Anterior cingulate cortex (tissue), 58 donors: ENCODE results near the gene HDAC3.

Experiments used
- DNase-seq, 58 donors: peaks; one replicate each; lab custom pipeline; 2025; lab: John Stamatoyannopoulos, UW

HDAC3 gene

DNA sequence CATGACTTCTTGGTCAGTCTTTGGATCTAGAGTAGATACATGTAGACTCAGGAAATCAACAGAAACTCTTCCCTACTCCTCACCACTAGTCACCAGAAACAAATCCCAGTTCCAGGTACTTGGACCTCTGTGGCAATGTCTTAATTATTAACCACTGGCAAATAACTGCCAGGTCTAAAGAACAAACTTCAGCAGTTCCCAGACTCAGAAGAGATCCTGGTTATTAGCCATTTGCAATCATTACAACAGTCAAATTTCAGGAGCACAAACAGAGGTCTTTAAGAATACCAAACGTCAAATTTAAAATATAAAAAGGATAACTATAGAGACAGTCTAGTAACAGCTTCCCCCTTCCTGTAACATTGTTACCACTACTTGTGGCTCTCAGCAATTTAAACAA lies 28.1 kb downstream of the HDAC3 start:
- no peak for DNase-seq

DNA sequence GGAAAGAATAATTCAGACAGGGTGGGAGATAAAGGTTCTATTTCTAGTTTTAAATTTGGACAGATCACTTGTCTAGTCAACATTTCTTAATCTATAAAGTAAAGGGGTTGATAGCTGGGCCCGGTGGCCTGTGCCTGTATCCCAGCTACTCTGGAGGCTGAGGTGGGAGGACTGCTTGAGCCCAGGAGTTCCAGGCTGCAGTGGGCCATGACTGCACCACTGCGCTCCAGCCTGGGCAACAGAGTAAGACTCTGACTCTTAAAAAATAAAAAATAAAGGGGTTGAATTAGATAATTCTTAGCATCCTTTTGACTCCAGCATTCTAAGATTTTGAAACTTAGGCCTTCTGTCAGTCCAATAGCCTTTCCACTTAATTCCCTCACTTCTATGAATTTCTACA lies 28.6 kb downstream of the HDAC3 start:
- no peak for DNase-seq

DNA sequence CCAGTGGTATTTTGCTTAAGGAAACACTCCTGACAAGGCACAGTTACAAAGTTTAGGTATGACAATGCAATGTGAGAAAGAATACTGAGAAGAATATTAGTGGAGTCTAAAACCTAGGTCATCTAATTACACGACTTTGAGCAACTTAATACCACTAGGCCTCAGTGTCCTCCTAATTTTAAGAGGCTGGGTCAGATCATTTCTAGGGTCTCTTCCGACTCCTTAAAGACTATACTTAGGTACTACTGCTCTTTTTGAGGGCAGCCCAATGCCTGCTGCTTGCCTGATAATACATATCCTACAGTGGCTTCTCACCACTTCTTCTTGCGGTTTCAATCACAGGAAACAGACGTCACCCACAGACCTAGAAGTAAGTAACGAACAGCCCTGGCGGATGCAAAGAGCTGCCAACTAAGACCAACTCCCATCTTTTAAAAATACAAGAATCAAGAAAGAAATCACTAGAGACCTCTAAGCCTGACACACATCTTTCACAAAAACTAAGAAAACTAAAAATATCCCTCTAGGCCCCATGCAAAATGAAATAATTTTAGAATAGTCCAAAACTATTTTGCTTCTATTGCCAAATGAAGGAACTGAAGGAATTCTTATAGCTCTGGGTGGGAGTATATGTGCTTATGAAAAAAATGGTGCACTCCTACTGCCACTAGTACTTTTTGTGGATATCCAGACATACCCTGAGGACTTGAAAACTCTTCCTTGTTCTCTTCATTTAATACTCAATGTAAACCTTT lies 30.9 kb downstream of the HDAC3 start:
- DNase-seq = peak in 10 of 58 donors; percentile 3 to 52 (median 14)

DNA sequence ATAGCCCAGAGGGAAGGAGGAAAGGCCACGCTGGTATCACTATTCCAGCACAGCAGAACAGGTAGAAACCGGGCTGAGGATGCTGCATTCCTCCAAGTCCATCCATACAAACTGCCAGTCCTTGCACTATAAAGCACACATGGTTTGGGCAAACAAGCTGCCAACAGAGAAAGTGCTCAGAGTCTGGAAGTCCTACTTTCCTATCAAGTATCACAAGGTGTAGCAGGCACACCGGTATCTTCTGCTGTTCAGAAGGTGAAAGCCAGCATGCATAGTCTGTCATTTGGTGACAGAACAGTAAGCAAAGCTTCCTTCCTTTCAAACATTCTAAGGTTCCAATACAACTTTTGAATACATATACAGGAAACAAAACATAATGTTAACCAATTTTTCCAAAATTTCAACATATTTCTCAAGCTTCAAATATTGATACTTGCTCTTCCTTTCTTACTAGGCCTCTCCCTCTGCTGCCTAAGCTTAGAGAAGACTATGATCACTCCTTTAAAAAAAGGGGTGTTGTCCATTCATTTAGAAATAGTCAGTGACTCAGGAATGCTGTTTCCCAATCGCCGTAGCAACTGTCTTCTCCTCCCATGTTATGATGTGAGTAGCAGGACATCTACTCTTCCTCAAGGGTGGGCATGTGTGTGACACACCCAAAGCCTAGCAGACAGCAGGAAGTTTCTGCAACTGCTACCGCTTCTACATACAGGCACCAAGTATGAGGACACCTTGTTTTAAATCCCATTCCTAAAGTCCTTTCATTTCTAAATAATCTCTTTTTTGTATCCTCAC lies 32.5 kb downstream of the HDAC3 start:
- DNase-seq = peak in 1 of 58 donors; percentile 13

DNA sequence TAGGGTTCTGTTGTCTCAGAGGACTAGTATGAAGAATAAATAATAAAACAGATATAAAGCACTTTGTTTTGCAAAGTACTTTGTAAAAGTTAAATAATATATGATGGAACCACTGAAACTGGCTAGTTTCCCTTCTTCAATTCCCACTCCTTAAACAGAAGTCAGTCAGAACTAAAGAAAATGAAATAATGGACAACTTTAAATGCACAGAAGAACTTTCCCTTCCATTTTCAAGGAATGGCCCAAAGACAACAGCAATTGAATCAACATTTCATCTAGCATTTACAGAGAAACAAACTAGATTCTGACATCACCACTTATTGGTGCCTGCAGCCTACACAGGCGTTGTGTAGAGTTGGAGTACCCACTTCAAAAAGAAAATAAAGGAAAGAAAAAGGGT lies 34.0 kb downstream of the HDAC3 start:
- no peak for DNase-seq

DNA sequence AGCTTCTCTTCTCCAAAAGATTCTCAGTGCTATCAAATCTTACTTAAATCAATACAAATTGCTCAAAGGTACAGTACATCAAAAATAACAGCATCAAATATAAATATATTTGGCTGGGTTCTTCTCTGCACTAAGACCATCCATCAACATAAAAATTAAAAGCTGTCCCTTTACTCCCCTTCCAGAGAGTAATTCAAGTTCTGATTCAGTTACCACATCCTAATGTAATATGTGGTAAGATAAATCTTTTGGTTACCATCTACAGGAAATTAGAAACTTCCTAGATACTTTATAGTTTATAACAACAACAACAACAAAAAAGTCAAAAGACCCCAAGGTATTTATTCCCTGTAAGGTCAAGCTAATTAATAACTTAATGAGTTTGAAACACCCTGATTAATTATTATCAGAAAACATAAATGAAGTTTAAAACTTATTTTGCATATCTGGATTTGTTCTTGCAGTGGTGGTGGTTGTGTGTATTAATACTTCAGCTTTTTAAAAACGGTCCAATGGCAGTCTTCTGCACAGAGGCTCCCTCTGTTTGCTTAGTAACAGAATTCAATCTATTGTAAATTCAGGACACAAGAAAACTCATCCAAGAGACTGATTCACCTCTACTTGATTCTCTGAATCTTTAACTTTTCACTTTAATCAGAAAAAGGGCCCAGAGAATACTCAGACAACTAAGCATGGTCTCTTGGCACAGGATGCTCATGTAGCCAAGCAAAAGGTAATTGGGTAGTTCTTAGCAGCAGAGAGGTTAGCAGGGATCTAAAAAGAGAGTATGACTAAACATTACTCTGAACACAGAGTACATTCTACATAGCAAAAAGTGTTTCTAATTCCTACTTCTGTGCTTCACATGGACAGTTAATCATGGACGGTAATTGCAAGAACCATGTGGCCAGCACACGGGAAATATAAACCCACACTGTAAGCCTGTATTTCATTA lies 38.0 kb downstream of the HDAC3 start:
- no peak for DNase-seq

DNA sequence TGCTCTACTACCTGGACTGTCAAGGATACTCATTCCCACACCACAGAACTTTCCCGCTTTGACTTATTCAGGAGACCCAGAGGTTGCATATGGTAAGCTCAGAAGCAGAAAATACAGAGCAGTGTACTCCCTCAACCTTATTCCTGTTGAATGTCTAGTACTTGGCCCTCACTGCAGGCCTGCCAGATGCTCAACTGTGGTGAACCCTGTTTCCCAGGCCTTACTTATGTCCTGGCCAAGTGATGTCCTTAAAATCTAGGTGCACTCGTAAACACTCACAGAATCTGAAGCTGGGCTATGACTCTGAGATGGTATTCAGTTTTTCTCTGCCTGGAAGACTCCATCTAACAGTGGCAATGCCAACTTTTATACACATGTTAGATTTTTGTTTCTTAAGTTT lies 38.8 kb downstream of the HDAC3 start:
- no peak for DNase-seq

DNA sequence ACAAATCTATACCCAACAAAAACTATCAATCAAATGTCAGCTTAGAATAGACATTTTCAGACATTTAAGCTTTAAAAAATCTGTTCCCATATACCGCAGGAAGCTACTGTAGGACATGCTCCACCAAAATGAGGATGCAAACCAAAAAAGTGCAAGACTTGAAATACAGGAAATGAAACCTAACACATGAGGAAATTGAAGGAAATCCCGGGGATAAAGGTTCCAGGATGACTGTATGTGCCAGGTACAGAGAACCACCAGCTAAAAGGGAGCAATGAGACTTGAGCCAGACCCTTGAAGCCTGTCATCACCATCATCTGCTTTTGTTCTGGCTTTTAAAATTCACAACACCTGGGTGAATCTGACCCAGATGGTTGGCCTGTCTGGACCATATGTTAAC lies 39.3 kb downstream of the HDAC3 start:
- DNase-seq = no peak

DNA sequence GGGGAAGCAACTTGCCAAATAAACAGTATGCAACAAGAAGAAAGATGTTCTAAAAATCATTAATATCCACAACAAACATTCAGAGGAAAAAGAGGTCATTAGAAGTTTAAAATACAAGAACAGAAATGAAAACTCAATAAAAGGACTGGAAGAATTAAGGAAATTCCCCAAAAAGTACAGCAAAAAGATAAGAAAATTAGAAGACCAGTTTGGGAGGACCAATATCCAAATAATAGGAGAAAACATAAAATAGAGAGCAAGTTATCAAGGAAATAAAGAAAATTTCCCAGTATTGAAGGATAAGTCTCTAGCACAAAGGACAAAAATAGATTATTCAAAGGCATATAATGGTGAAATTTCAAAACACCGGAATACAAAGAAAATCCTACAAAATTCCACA lies 39.8 kb downstream of the HDAC3 start:
- no peak for DNase-seq

DNA sequence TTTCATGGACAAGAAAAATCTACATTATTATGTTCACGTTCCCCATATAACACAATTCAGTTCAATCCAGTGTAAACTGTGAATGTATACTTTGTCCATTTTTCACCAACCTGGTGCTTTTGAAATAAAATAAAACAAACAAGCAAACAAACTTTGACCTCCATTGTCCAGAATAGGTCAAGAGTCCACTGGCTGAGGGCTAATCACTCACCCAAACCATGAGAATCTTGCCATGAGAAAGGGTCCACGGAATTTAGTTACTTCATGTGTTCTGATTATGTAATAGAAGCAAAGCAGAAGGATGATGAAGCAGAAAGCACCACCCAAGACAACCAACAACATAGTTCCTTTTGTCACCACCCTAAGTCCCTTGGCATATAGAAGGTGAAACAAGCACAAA lies 46.5 kb downstream of the HDAC3 start:
- DNase-seq = no peak

DNA sequence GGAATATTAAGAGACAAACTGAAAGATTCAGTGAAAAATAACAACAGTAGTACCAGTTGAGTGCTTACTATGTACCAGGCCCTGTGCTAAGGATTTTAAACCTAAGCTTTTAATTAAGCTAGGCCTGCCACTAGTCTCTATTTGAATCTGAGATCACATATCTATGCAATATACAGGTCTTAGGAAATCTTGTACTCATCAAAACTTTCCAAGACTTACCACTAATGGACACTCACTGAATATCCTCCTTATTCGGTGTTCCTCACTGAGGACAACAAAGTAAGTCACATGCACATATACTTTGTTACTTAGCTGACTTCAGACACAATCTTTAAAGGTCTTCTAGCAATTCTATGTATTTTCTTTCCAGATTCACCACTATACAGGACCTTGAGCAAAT lies 50.4 kb downstream of the HDAC3 start:
- no peak for DNase-seq

DNA sequence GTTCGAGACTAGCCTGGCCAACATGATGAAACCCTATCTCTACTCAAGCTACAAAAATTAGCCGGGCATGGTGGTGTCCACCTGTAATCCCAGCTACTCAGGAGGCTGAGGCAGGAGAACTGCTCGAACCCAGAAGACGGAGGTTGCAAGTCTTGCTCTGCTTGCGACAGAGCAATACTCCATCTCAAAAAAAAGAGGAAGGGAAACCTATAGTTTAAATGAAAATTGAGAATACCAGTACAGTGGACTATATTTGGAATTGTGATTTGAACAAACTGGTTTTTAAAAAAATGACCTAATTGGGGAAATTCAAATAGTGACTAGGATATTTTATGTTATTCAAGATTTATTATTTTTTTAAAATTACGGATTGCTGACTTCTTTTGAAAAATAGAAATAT lies 51.1 kb downstream of the HDAC3 start:
- no peak for DNase-seq

DNA sequence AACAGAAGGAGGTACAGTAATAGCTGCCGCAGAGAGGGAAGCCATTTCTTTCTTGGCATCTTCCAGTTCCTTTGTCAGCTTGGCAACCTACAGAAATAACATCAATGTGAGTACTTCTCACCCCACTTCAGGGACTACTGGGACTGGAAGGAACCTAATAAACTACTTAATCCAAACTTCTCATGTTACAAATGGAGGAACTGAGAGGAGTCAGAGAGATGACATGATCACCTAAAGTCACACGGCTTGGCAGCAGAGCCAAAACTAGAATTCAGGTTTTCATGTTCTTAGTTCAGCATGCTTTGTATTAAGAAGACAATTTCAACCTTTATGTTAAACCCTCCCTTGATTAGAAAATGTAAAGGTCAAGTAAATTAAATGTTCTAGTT lies 62.5 kb downstream of the HDAC3 start:
- DNase-seq = no peak

DNA sequence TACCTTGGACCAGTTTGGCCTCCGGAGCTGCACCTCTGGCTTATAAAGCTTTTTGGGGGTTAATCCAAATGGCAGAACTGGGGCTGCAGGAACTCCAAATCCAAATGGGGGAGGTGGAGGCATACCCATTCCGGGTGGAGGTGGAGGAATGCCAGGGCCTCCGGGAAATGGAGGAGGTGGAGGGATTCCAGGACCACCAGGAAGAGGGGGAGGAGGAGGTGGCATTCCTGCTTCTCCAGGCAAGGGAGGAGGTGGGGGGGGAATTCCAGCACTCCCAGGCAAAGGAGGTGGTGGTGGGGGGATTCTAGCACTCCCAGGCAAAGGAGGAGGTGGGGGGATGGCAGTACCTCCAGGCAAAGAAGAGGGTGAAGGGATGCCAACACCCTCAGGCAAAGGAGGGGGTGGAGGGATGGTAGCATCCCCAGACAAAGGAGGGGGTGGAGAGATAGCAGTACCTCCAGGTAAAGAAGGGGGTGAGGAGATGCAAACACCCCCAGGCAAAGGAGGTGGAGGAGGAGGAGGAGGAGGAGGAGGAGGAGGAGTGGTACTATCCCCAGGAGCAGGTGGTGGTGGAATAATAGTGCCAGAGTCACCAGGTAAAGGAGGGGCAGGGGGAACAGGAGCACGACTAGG lies 63.0 kb downstream of the HDAC3 start:
- DNase-seq = no peak
